HL-60 (cell line): Measurements from ENCODE around the gene UST.

Experiments
- DNase-seq, 2 experiments: peaks; one replicate each; pipeline ENCODE4 v3.0.0-alpha.2; 2010 to 2020; ENCODE audit warnings: low read depth in 1 of 2, low spot score in 1 of 2
- H3K27ac ChIP-seq: fragments of 250-450 bp; sonication (Bioruptor Pico); replicated peaks from 2 replicates; pipeline ENCODE4 v1.5.1; 2020; ENCODE audit warnings: mild to moderate bottlenecking, moderate library complexity
- H3K27me3 ChIP-seq: fragments of 250-450 bp; sonication (Bioruptor Pico); 2 replicates; pipeline ENCODE4 v1.5.1; 2021; ENCODE audit warnings: mild to moderate bottlenecking, moderate library complexity; ENCODE audit not compliant: insufficient read depth, poor library complexity, severe bottlenecking
- H3K4me3 ChIP-seq: replicated peaks from 2 replicates; pipeline ENCODE4 v1.5.1; 2011; ENCODE audit warnings: mild to moderate bottlenecking, control low read depth, low read length; ENCODE audit not compliant: insufficient read depth
- GABPA ChIP-seq: IDR thresholded peaks from 2 replicates; pipeline ENCODE4 v1.6.1; 2012; ENCODE audit warnings: low read depth
- POLR2AphosphoS5 ChIP-seq: IDR thresholded peaks from 2 replicates; pipeline ENCODE4 v1.6.1; 2012; ENCODE audit warnings: low read depth
- SPI1 ChIP-seq: IDR thresholded peaks from 2 replicates; pipeline ENCODE4 v1.6.1; 2012; ENCODE audit warnings: low read depth, mild to moderate bottlenecking, borderline replicate concordance
- TF ChIP-seq, protein P1 (sequence below): IDR thresholded peaks from 2 replicates; pipeline ENCODE4 v1.6.1; 2012; ENCODE audit warnings: low read depth; ENCODE audit not compliant: insufficient replicate concordance
- TF ChIP-seq, protein P2 (sequence below): IDR thresholded peaks from one replicate; pipeline ENCODE4 v1.5.1; 2011; ENCODE audit warnings: low read length, control low read depth, inconsistent platforms; ENCODE audit not compliant: insufficient read depth

UST gene

DNA sequence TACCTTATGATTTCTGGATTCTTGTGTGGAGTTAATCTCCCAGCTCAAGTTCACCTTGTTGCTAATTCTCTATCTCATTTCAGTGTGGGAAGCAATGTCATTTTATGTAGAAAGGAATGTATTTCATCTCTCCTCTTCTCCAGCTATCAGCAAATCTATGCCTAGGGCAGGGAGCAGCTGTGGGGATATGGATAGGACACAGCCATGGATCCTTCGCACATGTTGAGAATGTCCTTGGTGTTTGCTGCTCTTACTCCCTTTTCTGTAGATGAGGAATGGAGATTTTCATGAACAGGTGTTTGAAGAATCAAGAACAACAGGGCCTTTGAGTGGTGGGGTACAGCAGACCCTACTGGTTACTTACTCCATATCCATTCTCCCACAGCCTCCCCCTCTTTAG lies 182.0 kb downstream of the UST start:
- DNase-seq = no peak
- Histone ChIP-seq H3K27ac (no peak overlapping the region), H3K27me3 (no peaks in the 10 kb centered on the region), H3K4me3 (no peak overlapping the region)
- TF ChIP-seq, protein P1, sequence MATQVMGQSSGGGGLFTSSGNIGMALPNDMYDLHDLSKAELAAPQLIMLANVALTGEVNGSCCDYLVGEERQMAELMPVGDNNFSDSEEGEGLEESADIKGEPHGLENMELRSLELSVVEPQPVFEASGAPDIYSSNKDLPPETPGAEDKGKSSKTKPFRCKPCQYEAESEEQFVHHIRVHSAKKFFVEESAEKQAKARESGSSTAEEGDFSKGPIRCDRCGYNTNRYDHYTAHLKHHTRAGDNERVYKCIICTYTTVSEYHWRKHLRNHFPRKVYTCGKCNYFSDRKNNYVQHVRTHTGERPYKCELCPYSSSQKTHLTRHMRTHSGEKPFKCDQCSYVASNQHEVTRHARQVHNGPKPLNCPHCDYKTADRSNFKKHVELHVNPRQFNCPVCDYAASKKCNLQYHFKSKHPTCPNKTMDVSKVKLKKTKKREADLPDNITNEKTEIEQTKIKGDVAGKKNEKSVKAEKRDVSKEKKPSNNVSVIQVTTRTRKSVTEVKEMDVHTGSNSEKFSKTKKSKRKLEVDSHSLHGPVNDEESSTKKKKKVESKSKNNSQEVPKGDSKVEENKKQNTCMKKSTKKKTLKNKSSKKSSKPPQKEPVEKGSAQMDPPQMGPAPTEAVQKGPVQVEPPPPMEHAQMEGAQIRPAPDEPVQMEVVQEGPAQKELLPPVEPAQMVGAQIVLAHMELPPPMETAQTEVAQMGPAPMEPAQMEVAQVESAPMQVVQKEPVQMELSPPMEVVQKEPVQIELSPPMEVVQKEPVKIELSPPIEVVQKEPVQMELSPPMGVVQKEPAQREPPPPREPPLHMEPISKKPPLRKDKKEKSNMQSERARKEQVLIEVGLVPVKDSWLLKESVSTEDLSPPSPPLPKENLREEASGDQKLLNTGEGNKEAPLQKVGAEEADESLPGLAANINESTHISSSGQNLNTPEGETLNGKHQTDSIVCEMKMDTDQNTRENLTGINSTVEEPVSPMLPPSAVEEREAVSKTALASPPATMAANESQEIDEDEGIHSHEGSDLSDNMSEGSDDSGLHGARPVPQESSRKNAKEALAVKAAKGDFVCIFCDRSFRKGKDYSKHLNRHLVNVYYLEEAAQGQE = no peak
- TF ChIP-seq, protein P2, sequence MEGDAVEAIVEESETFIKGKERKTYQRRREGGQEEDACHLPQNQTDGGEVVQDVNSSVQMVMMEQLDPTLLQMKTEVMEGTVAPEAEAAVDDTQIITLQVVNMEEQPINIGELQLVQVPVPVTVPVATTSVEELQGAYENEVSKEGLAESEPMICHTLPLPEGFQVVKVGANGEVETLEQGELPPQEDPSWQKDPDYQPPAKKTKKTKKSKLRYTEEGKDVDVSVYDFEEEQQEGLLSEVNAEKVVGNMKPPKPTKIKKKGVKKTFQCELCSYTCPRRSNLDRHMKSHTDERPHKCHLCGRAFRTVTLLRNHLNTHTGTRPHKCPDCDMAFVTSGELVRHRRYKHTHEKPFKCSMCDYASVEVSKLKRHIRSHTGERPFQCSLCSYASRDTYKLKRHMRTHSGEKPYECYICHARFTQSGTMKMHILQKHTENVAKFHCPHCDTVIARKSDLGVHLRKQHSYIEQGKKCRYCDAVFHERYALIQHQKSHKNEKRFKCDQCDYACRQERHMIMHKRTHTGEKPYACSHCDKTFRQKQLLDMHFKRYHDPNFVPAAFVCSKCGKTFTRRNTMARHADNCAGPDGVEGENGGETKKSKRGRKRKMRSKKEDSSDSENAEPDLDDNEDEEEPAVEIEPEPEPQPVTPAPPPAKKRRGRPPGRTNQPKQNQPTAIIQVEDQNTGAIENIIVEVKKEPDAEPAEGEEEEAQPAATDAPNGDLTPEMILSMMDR = no peak
- TF ChIP-seq POLR2AphosphoS5 (no peak), GABPA (no peak), SPI1 (no peak)

DNA sequence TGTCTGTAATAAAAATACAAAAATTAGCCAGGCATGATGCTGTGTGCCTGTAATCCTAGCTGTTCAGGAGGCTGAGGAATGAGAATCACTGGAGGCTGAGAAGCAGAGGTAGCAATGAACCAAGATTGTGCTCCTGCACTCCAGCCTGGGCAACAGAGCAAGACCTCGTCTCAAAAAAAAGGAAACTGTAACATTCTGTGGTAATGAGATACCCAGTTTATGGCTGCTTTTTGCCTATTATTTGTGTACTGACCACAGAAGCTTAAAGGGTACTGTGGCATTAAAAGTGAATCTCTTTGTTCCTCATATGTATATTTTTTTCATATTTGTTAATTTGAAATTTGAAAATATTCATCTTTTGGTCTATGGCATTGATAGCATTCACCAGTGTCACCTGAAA lies 185.4 kb downstream of the UST start:
- TF ChIP-seq, protein P1 = no peak
- TF ChIP-seq POLR2AphosphoS5 = no peak
- TF ChIP-seq, protein P2 = no peak
- TF ChIP-seq GABPA = no peak
- no peak for TF ChIP-seq SPI1
- Histone ChIP-seq H3K4me3 (no peak overlapping the region), H3K27ac (no peak overlapping the region), H3K27me3 (no peaks in the 10 kb centered on the region)
- no peak for DNase-seq

DNA sequence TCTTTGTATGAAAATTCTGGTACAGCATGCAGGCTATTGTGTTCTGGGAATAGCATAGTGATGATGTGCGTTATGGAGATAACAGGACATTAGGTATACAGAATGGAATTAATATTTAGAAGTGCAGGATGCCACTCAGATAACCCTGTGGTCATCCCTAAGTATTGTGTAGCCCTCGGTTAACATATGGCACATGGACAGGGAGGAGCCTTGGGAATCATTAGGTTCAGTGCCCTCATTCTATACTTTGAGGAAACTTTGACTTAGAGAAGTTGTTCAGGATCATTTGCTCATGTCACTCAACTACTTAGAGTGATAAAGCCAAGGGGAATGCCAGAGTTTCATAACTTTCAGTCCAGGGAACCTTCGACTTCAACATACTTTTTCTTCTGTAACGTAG lies 185.9 kb downstream of the UST start:
- Histone ChIP-seq H3K4me3 (no peak overlapping the region), H3K27ac (no peak overlapping the region), H3K27me3 (no peaks in the 10 kb centered on the region)
- DNase-seq = no peak
- TF ChIP-seq, protein P2 = no peak
- TF ChIP-seq POLR2AphosphoS5 (no peak), GABPA (no peak)

DNA sequence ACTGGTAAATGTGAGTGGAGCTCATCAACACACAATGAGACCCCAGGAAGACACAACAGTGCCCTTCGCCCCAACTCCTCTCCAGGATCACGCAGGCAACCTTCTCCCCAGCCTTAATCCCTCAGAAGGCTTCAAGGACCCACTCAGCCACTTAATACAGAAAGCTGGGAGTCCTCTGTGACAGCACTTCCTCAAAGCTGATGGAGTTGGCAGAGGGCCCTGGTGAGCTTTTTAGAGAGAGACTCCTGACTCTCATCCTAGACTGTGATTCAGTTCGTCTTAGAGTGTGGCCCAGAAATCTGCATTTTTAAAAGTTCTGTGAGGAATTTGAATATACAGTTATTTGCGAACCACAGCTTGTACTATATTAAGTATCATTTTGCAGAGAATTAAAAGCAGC lies 187.7 kb downstream of the UST start:
- no peak overlapping the region for H3K4me3 ChIP-seq
- H3K27me3 ChIP-seq = no peaks in the 10 kb centered on the region
- H3K27ac ChIP-seq = no peak overlapping the region
- peak; percentile 69; the same call in 1 of the 2 replicates for TF ChIP-seq SPI1
- TF ChIP-seq, protein P2 = no peak
- no peak for DNase-seq
